ENCODE measurements around the gene FTO.

FTO gene

GRCh38 chr16:53892155-53892554 is 188.2 kb downstream of the FTO start:
- no peak for FAIRE-seq
- DNase-seq (ENCODE audit: insufficient read length, low spot score) = peak; percentile 13

GRCh38 chr16:53893731-53894435 is 189.9 kb downstream of the FTO start:
- FAIRE-seq (no peak), DNase-seq (ENCODE audit: insufficient read length, low spot score) (no peak)

GRCh38 chr16:53894686-53895085 is 190.7 kb downstream of the FTO start:
- FAIRE-seq = no peak
- no peak for DNase-seq (ENCODE audit: insufficient read length, low spot score)

- FAIRE-seq (no peak), DNase-seq (ENCODE audit: insufficient read length, low spot score) (no peak)
Measured at GRCh38 chr16:53895433-53895832, 191.5 kb downstream of the FTO start.

DNA sequence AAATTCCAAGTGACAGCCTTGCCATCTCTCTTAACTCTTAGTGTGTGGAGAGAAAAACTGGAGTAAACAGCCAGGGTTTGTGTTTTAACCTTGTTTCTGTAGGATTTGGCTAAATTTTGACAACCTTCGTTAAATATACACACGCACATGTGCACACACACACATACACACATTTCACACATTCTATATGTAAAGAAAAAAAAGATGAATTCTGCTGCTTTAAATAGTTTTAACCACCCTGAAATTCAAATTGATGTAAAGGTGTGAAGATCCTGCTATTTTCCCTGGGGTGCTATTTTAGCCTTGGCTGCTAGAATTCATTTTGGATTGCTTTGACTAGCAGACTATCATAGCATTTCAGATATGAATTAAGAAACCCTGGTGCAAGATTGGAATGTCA is 191.9 kb downstream of the FTO start:
- DNase-seq (ENCODE audit: insufficient read length, low spot score) (no peak), FAIRE-seq (no peak)

GRCh38 chr16:53896722-53897121 is 192.8 kb downstream of the FTO start:
- DNase-seq (ENCODE audit: insufficient read length, low spot score) (no peak), FAIRE-seq (no peak)

GRCh38 chr16:53898993-53899392 is 195.0 kb downstream of the FTO start:
- FAIRE-seq = no peak
- no peak for DNase-seq (ENCODE audit: insufficient read length, low spot score)

DNA sequence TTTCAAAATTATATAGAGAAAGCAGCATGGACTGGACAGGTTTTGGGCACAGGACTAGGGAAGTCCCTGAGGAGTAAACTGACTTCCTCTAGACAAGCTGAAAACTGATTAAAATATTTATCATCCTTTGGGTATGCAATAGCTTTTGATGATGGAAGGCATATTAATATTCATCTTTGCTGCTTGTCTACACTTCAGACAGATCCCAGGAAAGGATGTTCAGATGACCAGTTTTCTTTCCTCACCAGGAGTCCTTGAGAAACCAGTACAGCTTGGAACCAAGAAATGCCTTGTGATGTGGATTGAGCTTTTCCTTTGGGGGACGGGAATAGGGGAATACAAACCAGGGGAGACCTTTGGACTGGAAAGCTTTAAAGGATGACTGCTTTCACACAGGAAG is 195.5 kb downstream of the FTO start:
- FAIRE-seq (no peak), DNase-seq (ENCODE audit: insufficient read length, low spot score) (no peak)

- DNase-seq (ENCODE audit: insufficient read length, low spot score) (no peak), FAIRE-seq (no peak)
Measured at GRCh38 chr16:53900667-53901066, 196.7 kb downstream of the FTO start.

- FAIRE-seq = no peak
Measured at GRCh38 chr16:53901408-53901807, 197.5 kb downstream of the FTO start.

GRCh38 chr16:53904533-53904932 is 200.6 kb downstream of the FTO start:
- DNase-seq (ENCODE audit: insufficient read length, low spot score) (no peak), FAIRE-seq (no peak)

More at GRCh38 chr16:53901408-53901807, 197.5 kb downstream of the FTO start:
- DNase-seq (ENCODE audit: insufficient read length, low spot score) = no peak

DNA sequence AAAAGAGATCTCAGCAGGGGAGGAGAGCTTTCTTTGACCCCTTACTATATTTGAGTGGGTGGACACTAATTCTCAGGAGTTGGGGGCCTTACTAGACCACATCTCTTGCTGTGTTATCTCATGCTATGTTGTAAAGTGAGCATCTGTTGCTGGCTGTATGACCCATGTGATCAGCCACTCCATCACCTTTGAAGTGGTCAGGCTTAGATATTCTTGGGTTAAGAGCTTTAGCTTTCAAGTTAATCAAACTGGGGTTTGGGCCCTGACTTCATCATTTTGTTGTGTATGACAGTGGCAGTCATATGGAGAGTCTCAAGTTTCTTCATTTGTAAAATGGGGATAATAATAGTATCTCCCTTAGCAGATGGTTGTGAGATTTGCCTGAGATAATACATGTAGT is 201.1 kb downstream of the FTO start:
- FAIRE-seq (no peak), DNase-seq (ENCODE audit: insufficient read length, low spot score) (no peak)

GRCh38 chr16:53908731-53909130 is 204.8 kb downstream of the FTO start:
- no peak for DNase-seq (ENCODE audit: insufficient read length, low spot score)
- FAIRE-seq = no peak

DNA sequence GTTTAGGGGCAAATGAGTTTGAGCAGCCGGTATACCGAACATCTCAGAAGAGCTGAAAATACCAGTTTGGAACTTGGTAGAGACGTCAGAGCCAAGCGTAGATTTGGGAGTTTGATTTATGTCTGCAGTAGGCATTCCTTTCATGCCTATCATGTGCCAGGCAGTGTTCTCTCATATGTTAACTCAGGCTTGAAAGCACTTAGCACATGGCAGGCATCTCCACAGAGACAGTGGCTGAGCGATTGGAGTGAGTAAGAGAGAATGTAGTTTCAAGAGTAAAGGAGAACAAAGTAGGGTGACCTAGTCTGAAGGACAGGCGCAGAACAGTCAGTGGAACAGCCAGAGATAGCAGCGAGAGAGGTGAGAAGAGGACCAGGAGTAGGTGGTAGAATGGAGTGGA is 207.0 kb downstream of the FTO start:
- no peak for FAIRE-seq

DNA sequence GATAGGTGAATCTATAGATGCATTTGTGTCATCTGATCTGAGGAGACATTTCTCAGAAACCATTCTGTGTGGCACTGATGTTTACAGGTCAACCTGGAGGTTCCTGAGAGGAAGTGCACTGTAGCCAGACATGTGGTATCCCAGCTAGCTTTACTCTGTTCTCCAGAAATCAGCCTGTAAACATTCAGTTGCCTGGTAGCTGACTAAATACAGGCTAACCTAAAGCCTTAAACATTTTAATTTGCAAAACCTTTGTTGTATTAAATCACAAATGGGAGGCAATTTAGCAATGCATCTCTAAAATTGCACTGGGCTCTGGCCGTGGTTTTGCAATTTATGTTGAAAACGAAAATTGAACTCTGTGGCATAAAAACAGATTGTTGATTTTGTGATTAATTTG is 207.6 kb downstream of the FTO start:
- no peak for DNase-seq (ENCODE audit: insufficient read length, low spot score)
- FAIRE-seq = no peak

More for the DNA sequence above, 207.0 kb downstream of the FTO start:
- no peak for DNase-seq (ENCODE audit: insufficient read length, low spot score)

DNA sequence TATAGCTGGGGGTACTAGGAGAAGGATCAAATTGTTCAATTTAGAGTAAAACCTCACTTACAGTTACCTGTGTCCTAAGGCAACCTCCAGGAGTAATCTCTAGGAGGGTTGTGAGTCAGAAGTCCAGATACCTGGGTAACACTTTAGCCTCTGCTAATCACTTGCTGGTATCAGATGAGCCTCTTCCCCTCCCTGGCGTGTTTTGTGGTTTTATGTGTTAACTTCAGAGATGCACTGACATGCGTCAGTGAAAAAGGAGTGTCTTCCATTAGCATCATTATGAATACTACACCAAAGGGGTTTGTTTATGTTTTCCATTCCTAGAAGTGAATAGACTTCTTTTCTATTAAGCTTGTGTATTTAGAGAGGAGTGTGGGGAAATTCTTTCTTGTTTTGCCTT is 208.2 kb downstream of the FTO start:
- DNase-seq (ENCODE audit: insufficient read length, low spot score) (peak; percentile 5), FAIRE-seq (no peak)

DNA sequence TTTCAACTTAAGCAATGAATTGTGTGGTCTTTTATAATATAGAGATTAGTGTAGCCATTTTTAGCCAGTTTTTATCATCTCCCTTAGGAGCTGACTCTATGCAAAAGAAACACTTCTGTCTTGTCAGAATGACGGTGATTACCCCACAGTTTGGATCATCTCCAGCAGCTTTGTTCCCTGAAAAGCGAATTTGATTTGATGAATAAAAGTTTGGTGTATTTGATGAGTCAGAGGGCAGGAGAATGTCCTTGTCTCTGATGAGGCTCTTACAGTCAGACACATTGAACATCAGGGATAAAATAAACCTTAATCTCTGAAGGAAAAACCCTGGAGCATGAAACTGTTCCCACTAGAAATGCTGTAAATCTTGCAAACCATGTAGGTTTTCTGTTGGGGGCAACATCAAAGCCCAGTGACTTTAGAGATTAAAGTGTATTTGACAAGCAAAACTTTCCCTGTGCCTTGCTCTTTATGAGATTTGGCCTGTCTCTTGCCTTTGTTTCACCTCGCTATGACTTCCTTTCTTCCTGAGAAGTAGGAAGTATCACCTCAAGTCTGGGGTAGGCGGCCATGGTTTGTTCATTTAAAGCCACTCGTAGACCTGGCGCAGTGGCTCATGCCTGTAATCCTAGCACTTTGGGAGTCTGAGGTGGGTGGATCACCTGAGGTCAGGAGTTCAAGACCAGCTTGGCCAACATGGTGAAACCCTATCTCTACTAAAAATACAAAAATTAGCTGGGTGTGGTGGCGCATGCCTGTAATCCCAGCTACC is 209.3 kb downstream of the FTO start:
- no peak for DNase-seq (ENCODE audit: insufficient read length, low spot score)
- no peak for FAIRE-seq

- no peak for FAIRE-seq
Measured at GRCh38 chr16:53913920-53914319, 210.0 kb downstream of the FTO start.

DNA sequence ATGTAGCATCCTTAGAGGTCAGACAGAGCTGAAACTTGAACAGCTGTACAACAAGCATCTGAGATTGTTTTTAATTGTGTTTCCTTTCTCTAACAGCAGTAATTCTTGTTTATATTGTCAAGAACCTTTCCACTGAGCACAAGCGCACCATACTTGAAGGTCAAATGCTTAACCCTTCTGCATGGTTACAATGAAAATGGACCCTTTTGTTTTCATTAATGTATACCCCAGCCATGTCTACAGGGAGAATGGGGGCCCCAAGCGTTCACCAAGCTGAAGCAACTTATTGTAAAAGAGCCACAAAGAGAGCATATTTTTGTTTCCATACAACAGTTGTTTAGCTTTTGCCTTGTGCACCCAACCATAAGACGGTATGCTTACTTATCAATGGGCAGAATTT is 210.8 kb downstream of the FTO start:
- FAIRE-seq (no peak), DNase-seq (ENCODE audit: insufficient read length, low spot score) (no peak)

More at GRCh38 chr16:53913920-53914319, 210.0 kb downstream of the FTO start:
- DNase-seq (ENCODE audit: insufficient read length, low spot score) = no peak

DNA sequence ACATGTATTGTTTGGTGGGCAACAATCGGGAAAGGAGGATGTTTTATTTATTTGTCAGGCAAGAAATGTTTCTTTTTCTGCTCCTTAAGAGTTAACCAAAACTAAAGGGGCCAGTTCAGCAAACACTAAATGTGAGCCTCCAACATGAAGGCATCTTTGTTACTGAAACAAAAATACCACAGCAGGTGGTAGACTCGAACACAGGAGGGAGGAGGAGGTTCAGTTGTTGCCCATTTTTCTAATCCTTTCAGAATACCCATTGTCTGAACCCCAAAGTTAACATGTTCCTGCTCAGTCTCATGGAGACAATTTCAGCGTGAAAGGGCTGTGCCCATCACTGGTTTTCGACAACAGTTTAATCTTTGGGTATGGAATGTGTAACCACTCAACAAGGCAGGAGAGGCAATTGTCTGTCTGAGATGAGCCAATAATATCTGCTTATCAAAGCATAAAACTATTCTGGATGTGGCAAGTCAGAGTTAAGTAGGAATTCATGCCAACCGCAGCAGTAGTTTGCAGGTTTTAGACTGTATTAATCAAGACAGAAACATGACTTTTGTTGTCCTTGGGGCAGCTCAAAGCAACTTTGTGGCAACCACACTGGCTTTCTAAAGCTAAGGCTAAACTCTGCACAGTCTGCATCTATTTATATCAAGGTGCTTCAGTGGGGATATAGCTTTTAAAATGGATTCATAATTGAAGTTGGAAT is 211.7 kb downstream of the FTO start:
- FAIRE-seq (no peak), DNase-seq (ENCODE audit: insufficient read length, low spot score) (no peak)

- DNase-seq (ENCODE audit: insufficient read length, low spot score) (no peak), FAIRE-seq (no peak)
Measured at GRCh38 chr16:53920988-53921387, 217.0 kb downstream of the FTO start.

Measured in GM19239 (cell line).